Erythroblast (primary cell): ENCODE data around the gene CDC42BPA.
A peak's percentile ranks its signal among the peaks of the same experiment; 100 is the strongest.
"Not testable (repeated sequence)": the region's sequence is repeated elsewhere in the genome, so short reads cannot be mapped to it uniquely, and the experiment has no call there.

Source experiments
- DNase-seq, 2 experiments: peaks; one replicate each; lab custom pipeline; 2025; lab: John Stamatoyannopoulos, UW
- GATA1 ChIP-seq: IDR thresholded peaks from 2 replicates; pipeline ENCODE4 v1.6.1; 2011; ENCODE audit warnings: low read depth, mild to moderate bottlenecking, control low read depth, low read length, moderate library complexity
- POLR2A ChIP-seq: IDR thresholded peaks from 2 replicates; pipeline ENCODE4 v1.6.1; 2011; ENCODE audit warnings: mild to moderate bottlenecking, low read length

The CDC42BPA gene

GRCh38 chr1:227120826-227121225 lies 197.5 kb downstream of the CDC42BPA start:
- no peak for DNase-seq
- no peak for TF ChIP-seq GATA1
- no peak for TF ChIP-seq POLR2A

GRCh38 chr1:227112538-227112937 lies 205.8 kb downstream of the CDC42BPA start:
- DNase-seq, result peak; percentile 28 to 64

GRCh38 chr1:227111782-227112181 lies 206.5 kb downstream of the CDC42BPA start:
- DNase-seq, result peak; percentile 28 to 43
- TF ChIP-seq POLR2A (no peak), GATA1 (no peak)

More at GRCh38 chr1:227112538-227112937, 205.8 kb downstream of the CDC42BPA start:
- no peak for TF ChIP-seq POLR2A
- no peak for TF ChIP-seq GATA1

GRCh38 chr1:227105291-227105690 lies 213.0 kb downstream of the CDC42BPA start:
- DNase-seq, result not testable (repeated sequence)

GRCh38 chr1:227102056-227102455 lies 216.2 kb downstream of the CDC42BPA start:
- DNase-seq, result no peak
- no peak for TF ChIP-seq POLR2A

GRCh38 chr1:227094249-227094966 lies 223.9 kb downstream of the CDC42BPA start:
- TF ChIP-seq GATA1 (no peak), POLR2A (no peak)
- DNase-seq, result no peak

GRCh38 chr1:227093309-227093708 lies 225.0 kb downstream of the CDC42BPA start:
- TF ChIP-seq GATA1, result no peak
- TF ChIP-seq POLR2A, result no peak
- DNase-seq, result no peak

- TF ChIP-seq GATA1 (no peak), POLR2A (no peak)
- DNase-seq, result no peak
Measured at GRCh38 chr1:227092069-227092468, 226.2 kb downstream of the CDC42BPA start.

- TF ChIP-seq POLR2A (no peak), GATA1 (no peak)
- no peak for DNase-seq
Measured at GRCh38 chr1:227086636-227087035, 231.7 kb downstream of the CDC42BPA start.

GRCh38 chr1:227082999-227083746 lies 235.1 kb downstream of the CDC42BPA start:
- DNase-seq, result no peak
- TF ChIP-seq POLR2A, result no peak
- no peak for TF ChIP-seq GATA1

GRCh38 chr1:227077783-227078182 lies 240.5 kb downstream of the CDC42BPA start:
- no peak for DNase-seq
- TF ChIP-seq POLR2A (no peak), GATA1 (no peak)

- no peak for DNase-seq
- no peak for TF ChIP-seq POLR2A
- TF ChIP-seq GATA1, result no peak
Measured at GRCh38 chr1:227073786-227074185, 244.5 kb downstream of the CDC42BPA start.

- DNase-seq, result no peak
- TF ChIP-seq POLR2A (no peak), GATA1 (no peak)
Measured at GRCh38 chr1:227072991-227073390, 245.3 kb downstream of the CDC42BPA start.

- TF ChIP-seq GATA1 (no peak), POLR2A (no peak)
Measured at GRCh38 chr1:227071895-227072587, 246.3 kb downstream of the CDC42BPA start.

More at GRCh38 chr1:227071895-227072587, 246.3 kb downstream of the CDC42BPA start:
- peak in 1 of 2 experiments; percentile 29 for DNase-seq
